Hepatocyte (in vitro differentiated cells): Measurements from ENCODE around the gene KCNC4. TPM values are rescaled to one million over a fixed set of nuclear protein-coding genes. Genes with fewer than 3 reads are reported as not detected.

Experiments used
- DNase-seq: peaks from one replicate; pipeline ENCODE4 v3.0.0-alpha.2; 2016; ENCODE audit warnings: low spot score
- H2AFZ ChIP-seq: fragments of 200-600 bp; sonication (generic); 2 replicates; pipeline ENCODE4 v1.6.0; 2016; ENCODE audit warnings: antibody characterized with exemption, mild to moderate bottlenecking
- H3K27ac ChIP-seq: fragments of 200-600 bp; sonication (generic); 2 replicates; pipeline ENCODE4 v1.5.1; 2016; ENCODE audit warnings: mild to moderate bottlenecking
- H3K27me3 ChIP-seq: fragments of 200-600 bp; sonication (generic); 2 replicates; pipeline ENCODE4 v1.6.1; 2016
- H3K36me3 ChIP-seq: fragments of 200-600 bp; sonication (generic); replicated peaks from 2 replicates; pipeline ENCODE4 v1.5.1; 2016; ENCODE audit warnings: low read depth; ENCODE audit not compliant: insufficient read depth
- H3K4me1 ChIP-seq: fragments of 200-600 bp; sonication (generic); 2 replicates; pipeline ENCODE4 v1.5.1; 2016; ENCODE audit warnings: mild to moderate bottlenecking, moderate library complexity; ENCODE audit not compliant: insufficient read depth
- H3K4me2 ChIP-seq: fragments of 200-600 bp; sonication (generic); 2 replicates; pipeline ENCODE4 v1.6.0; 2016
- H3K4me3 ChIP-seq: fragments of 200-600 bp; sonication (generic); 2 replicates; pipeline ENCODE4 v1.5.1; 2016; ENCODE audit warnings: mild to moderate bottlenecking
- H3K79me2 ChIP-seq: fragments of 200-600 bp; sonication (generic); 2 replicates; pipeline ENCODE4 v1.6.0; 2017; ENCODE audit warnings: mild to moderate bottlenecking
- H3K9me2 ChIP-seq: fragments of 200-600 bp; sonication (generic); replicated peaks from 2 replicates; pipeline ENCODE4 v1.6.0; 2017; ENCODE audit warnings: mild to moderate bottlenecking; ENCODE audit not compliant: insufficient read depth
- H3K9me3 ChIP-seq: fragments of 200-600 bp; sonication (generic); 2 replicates; pipeline ENCODE4 v1.5.1; 2016; ENCODE audit warnings: low read depth, mild to moderate bottlenecking
- H4K20me1 ChIP-seq: fragments of 200-600 bp; sonication (generic); 2 replicates; pipeline ENCODE4 v1.6.0; 2016; ENCODE audit warnings: mild to moderate bottlenecking; ENCODE audit not compliant: insufficient read depth, poor library complexity, severe bottlenecking
- EZH2 ChIP-seq: fragments of 200-600 bp; sonication (generic); IDR thresholded peaks from 2 replicates; pipeline ENCODE4 v1.6.1; 2016; ENCODE audit warnings: antibody characterized with exemption, mild to moderate bottlenecking, borderline replicate concordance
- EZH2phosphoT487 ChIP-seq: fragments of 200-600 bp; sonication (generic); IDR thresholded peaks from one replicate; pipeline ENCODE4 v1.6.1; 2018; ENCODE audit warnings: antibody characterized with exemption, mild to moderate bottlenecking, low read depth, moderate library complexity; ENCODE audit not compliant: unreplicated experiment, severe bottlenecking
- WGBS: methylation state at CpG from one replicate; pipeline ENCODE4 v1.1.6; 2016; ENCODE audit warnings: low lambda C conversion rate; ENCODE audit errors: missing lambda C conversion rate; 5-methylcytosine and 5-hydroxymethylcytosine counted together
- polyA plus RNA-seq: library from polyadenylated mRNA; unstranded; fragments of >200 nt; fragmentation: Nextera tagmentation; extraction: Ambion mirVana; gene quantifications from 2 replicates; pipeline ENCODE4 v1.2.1, GENCODE V29; 2016
- total RNA-seq: library from RNA; depleted of rRNA; stranded (reverse); fragments of >200 nt; gene quantifications from 2 replicates; pipeline ENCODE4 v1.2.3, GENCODE V29; 2014
- TF ChIP-seq, protein P1 (sequence below): fragments of 200-600 bp; sonication (generic); IDR thresholded peaks from 2 replicates; pipeline ENCODE4 v1.5.1; 2016; ENCODE audit warnings: antibody characterized with exemption, mild to moderate bottlenecking; ENCODE audit not compliant: poor library complexity

The KCNC4 gene
- total and polyA plus RNA-seq, 2 experiments from 2014 or later: 1.3 to 4.6 TPM

DNA sequence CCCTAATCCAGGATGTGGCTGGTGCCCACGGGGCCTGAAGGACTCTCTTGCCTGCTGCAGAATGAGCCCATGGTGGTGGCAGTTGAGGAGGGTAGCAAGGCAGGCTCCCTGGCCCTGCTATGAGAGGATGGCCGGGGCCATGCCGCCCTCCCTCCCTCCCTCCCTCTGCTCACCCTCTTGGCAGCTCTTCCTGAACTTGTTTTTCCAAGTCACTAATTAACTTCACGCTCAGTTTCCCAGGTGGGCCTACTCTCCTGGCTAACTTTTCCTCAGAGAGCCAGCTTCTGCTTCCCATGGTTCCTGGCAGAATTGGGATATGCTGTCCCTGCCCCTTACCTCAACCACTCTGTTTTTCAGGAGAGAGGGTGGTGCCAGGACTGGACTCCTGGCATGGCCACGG is 10.2 kb downstream of the KCNC4 start:
- no peaks in the 10 kb centered on the region for H4K20me1 ChIP-seq
- H3K9me3 ChIP-seq: no peaks in the 10 kb centered on the region
- H3K79me2 ChIP-seq: no peaks in the 10 kb centered on the region
- H3K4me2 ChIP-seq: no peak overlapping the region
- H3K4me3 ChIP-seq: no peak overlapping the region
- H3K9me2 ChIP-seq: no peaks in the 10 kb centered on the region
- no peaks in the 10 kb centered on the region for H3K36me3 ChIP-seq
- WGBS: 81% methylated on average over 5 of the region's 5 CpGs
- no peak for DNase-seq
- H3K4me1 ChIP-seq: no peaks in the 10 kb centered on the region
- TF ChIP-seq, protein P1, sequence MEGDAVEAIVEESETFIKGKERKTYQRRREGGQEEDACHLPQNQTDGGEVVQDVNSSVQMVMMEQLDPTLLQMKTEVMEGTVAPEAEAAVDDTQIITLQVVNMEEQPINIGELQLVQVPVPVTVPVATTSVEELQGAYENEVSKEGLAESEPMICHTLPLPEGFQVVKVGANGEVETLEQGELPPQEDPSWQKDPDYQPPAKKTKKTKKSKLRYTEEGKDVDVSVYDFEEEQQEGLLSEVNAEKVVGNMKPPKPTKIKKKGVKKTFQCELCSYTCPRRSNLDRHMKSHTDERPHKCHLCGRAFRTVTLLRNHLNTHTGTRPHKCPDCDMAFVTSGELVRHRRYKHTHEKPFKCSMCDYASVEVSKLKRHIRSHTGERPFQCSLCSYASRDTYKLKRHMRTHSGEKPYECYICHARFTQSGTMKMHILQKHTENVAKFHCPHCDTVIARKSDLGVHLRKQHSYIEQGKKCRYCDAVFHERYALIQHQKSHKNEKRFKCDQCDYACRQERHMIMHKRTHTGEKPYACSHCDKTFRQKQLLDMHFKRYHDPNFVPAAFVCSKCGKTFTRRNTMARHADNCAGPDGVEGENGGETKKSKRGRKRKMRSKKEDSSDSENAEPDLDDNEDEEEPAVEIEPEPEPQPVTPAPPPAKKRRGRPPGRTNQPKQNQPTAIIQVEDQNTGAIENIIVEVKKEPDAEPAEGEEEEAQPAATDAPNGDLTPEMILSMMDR: no peak
- no peak for TF ChIP-seq EZH2phosphoT487
- TF ChIP-seq EZH2: no peak
- H2AFZ ChIP-seq: no peak overlapping the region
- no peak overlapping the region for H3K27ac ChIP-seq
- peaks cover 6% of the 10 kb centered on the region for H3K27me3 ChIP-seq

DNA sequence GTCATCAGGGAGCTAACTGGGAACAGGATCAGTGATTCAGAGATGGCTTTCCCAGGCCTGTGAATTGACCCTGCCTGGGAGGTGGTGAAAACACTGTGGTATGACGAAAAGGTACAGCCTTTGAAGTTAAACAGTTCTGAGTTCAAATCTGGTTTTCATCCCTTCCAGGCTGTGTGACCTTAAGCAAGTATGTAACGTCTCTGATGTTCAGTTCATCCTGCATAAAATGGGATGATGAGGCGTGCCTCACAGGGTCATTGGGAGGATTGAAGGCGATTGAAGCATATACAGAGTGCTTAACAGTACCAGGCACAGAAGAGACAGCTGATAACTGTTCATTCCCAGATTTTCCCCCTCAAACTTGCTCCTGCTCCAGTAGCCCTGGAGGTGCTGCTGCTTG is 11.0 kb downstream of the KCNC4 start:
- H3K9me3 ChIP-seq: no peaks in the 10 kb centered on the region
- H3K9me2 ChIP-seq: no peaks in the 10 kb centered on the region
- H4K20me1 ChIP-seq: no peaks in the 10 kb centered on the region
- no peak overlapping the region for H3K27ac ChIP-seq
- H3K4me3 ChIP-seq: no peak overlapping the region
- TF ChIP-seq, protein P1: no peak
- TF ChIP-seq EZH2 (no peak), EZH2phosphoT487 (no peak)
- H2AFZ ChIP-seq: no peak overlapping the region
- WGBS: 85% methylated on average over 4 of the region's 4 CpGs
- no peaks in the 10 kb centered on the region for H3K4me1 ChIP-seq
- no peaks in the 10 kb centered on the region for H3K27me3 ChIP-seq
- H3K4me2 ChIP-seq: no peak overlapping the region
- DNase-seq: no peak
- no peaks in the 10 kb centered on the region for H3K36me3 ChIP-seq
- no peaks in the 10 kb centered on the region for H3K79me2 ChIP-seq

DNA sequence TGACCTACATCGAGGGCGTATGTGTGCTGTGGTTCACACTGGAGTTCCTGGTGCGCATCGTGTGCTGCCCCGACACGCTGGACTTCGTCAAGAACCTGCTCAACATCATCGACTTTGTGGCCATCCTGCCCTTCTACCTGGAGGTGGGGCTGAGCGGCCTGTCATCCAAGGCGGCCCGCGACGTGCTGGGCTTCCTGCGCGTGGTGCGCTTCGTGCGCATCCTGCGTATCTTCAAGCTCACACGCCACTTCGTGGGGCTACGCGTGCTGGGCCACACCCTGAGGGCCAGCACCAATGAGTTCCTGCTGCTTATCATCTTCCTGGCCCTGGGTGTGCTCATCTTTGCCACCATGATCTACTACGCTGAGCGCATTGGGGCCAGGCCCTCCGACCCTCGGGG is 13.0 kb downstream of the KCNC4 start:
- no peaks in the 10 kb centered on the region for H4K20me1 ChIP-seq
- no peaks in the 10 kb centered on the region for H3K9me3 ChIP-seq
- H3K9me2 ChIP-seq: no peaks in the 10 kb centered on the region
- no peaks in the 10 kb centered on the region for H3K79me2 ChIP-seq
- H3K4me1 ChIP-seq: no peaks in the 10 kb centered on the region
- no peaks in the 10 kb centered on the region for H3K36me3 ChIP-seq
- H3K4me2 ChIP-seq: no peak overlapping the region
- TF ChIP-seq EZH2 (no peak), EZH2phosphoT487 (no peak)
- TF ChIP-seq, protein P1: no peak
- H3K27me3 ChIP-seq: no peaks in the 10 kb centered on the region
- H3K27ac ChIP-seq: no peak overlapping the region
- WGBS: 98% methylated on average over 27 of the region's 27 CpGs
- DNase-seq: no peak
- H2AFZ ChIP-seq: no peak overlapping the region
- H3K4me3 ChIP-seq: no peak overlapping the region

DNA sequence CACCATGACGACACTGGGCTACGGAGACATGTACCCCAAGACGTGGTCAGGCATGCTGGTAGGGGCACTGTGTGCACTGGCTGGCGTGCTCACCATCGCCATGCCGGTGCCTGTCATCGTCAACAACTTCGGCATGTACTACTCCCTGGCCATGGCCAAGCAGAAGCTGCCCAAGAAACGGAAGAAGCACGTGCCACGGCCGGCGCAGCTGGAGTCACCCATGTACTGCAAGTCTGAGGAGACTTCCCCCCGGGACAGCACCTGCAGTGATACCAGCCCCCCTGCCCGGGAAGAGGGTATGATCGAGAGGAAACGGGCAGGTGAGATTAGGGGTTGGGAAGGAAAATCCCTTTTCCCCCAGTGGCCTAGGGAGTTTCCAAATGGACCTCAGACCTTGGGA is 13.5 kb downstream of the KCNC4 start:
- Histone ChIP-seq H3K9me2 (no peaks in the 10 kb centered on the region), H3K36me3 (no peaks in the 10 kb centered on the region), H4K20me1 (no peaks in the 10 kb centered on the region), H3K27ac (no peak overlapping the region), H3K27me3 (no peaks in the 10 kb centered on the region), H3K4me2 (no peak overlapping the region), H3K79me2 (no peaks in the 10 kb centered on the region), H3K4me3 (no peak overlapping the region), H3K4me1 (no peaks in the 10 kb centered on the region), H3K9me3 (no peaks in the 10 kb centered on the region), H2AFZ (no peak overlapping the region)
- 96% methylated on average over 17 of the region's 17 CpGs for WGBS
- DNase-seq: no peak
- TF ChIP-seq, protein P1: no peak
- TF ChIP-seq EZH2: no peak
- TF ChIP-seq EZH2phosphoT487: no peak
